GM23338 (cell line): Measurements from ENCODE around the gene TIMM9. TPM values are rescaled to one million over a fixed set of nuclear protein-coding genes. Genes with fewer than 3 reads are reported as not detected.

Experiments used
- ATAC-seq: fragments of 200-7000 bp; cut with Tn5 transposase; 3 replicates; pipeline ENCODE4 v1.9.1; 2020
- DNase-seq: peaks from one replicate; pipeline ENCODE4 v3.0.0-alpha.2; 2015; ENCODE audit warnings: low spot score
- H2AFZ ChIP-seq: fragments of 200-600 bp; sonication (generic); 2 replicates; pipeline ENCODE4 v1.8.0; 2016; ENCODE audit warnings: antibody characterized with exemption, mild to moderate bottlenecking, moderate library complexity
- H3F3A ChIP-seq: fragments of 200-600 bp; sonication (generic); replicated peaks from 2 replicates; pipeline ENCODE4 v1.8.0; 2017; ENCODE audit warnings: antibody characterized with exemption, mixed run types, low read depth
- H3K27ac ChIP-seq: fragments of 200-600 bp; sonication (generic); 2 replicates; pipeline ENCODE4 v1.6.1; 2016; ENCODE audit warnings: low read depth
- H3K27me3 ChIP-seq: fragments of 200-600 bp; sonication (generic); 2 replicates; pipeline ENCODE4 v1.8.0; 2016; ENCODE audit warnings: mild to moderate bottlenecking, mixed run types, moderate library complexity; ENCODE audit not compliant: insufficient read depth
- H3K36me3 ChIP-seq: fragments of 200-600 bp; sonication (generic); 2 replicates; pipeline ENCODE4 v1.8.0; 2016; ENCODE audit warnings: mild to moderate bottlenecking; ENCODE audit not compliant: insufficient read depth
- H3K4me1 ChIP-seq: fragments of 200-600 bp; sonication (generic); 2 replicates; pipeline ENCODE4 v1.8.0; 2016; ENCODE audit warnings: mild to moderate bottlenecking, moderate library complexity; ENCODE audit not compliant: insufficient read depth
- H3K4me2 ChIP-seq: fragments of 200-600 bp; sonication (generic); 2 replicates; pipeline ENCODE4 v1.7.1; 2017; ENCODE audit warnings: mixed run types
- H3K4me3 ChIP-seq: fragments of 200-600 bp; sonication (generic); 2 replicates; pipeline ENCODE4 v1.6.1; 2016; ENCODE audit warnings: mixed run types
- H3K79me2 ChIP-seq: fragments of 200-600 bp; sonication (generic); replicated peaks from 2 replicates; pipeline ENCODE4 v1.8.0; 2017; ENCODE audit warnings: mild to moderate bottlenecking; ENCODE audit not compliant: insufficient read depth
- H3K9me2 ChIP-seq: fragments of 200-600 bp; sonication (generic); 2 replicates; pipeline ENCODE4 v1.8.0; 2017; ENCODE audit not compliant: insufficient read depth
- H4K20me1 ChIP-seq: fragments of 200-600 bp; sonication (generic); replicated peaks from 2 replicates; pipeline ENCODE4 v1.8.0; 2017; ENCODE audit warnings: mild to moderate bottlenecking; ENCODE audit not compliant: insufficient read depth
- H3K27ac Mint-ChIP-seq: 2 replicates; pipeline ENCODE4 v1.8.0; 2020; ENCODE audit warnings: inconsistent platforms, mild to moderate bottlenecking, moderate library complexity, mixed read lengths
- H3K27me3 Mint-ChIP-seq: 3 replicates; pipeline ENCODE4 v1.8.0; 2022; ENCODE audit warnings: low read depth, mild to moderate bottlenecking, moderate library complexity, mixed read lengths, inconsistent platforms; ENCODE audit not compliant: insufficient read depth, poor library complexity
- H3K36me3 Mint-ChIP-seq: 3 replicates; pipeline ENCODE4 v1.8.0; 2021; ENCODE audit warnings: low read depth, mild to moderate bottlenecking, inconsistent platforms, moderate library complexity, mixed read lengths
- H3K4me1 Mint-ChIP-seq: 3 replicates; pipeline ENCODE4 v1.8.0; 2020; ENCODE audit warnings: mild to moderate bottlenecking, inconsistent platforms, mixed read lengths
- H3K4me3 Mint-ChIP-seq: 3 replicates; pipeline ENCODE4 v1.8.0; 2021; ENCODE audit warnings: moderate library complexity, mild to moderate bottlenecking, inconsistent platforms, mixed read lengths
- H3K9me3 Mint-ChIP-seq: 3 replicates; pipeline ENCODE4 v1.8.0; 2020; ENCODE audit warnings: moderate library complexity, mild to moderate bottlenecking, inconsistent platforms, mixed read lengths
- CREB1 ChIP-seq: fragments of 250-450 bp; sonication (Bioruptor Pico); IDR thresholded peaks from 2 replicates; pipeline ENCODE4 v1.5.0; 2020; ENCODE audit warnings: low read depth, mild to moderate bottlenecking, moderate library complexity
- CTCF ChIP-seq, 2 experiments: fragments of 200-600 bp in 1 of 2; sonication (generic) in 1 of 2; conservative IDR thresholded peaks; 2 replicates each; pipeline versions ENCODE4 v1.5.1 to v1.6.1; 2016 to 2017; ENCODE audit warnings: antibody characterized with exemption in 2 of 2, low read depth in 2 of 2, mild to moderate bottlenecking in 2 of 2, moderate library complexity in 1 of 2
- ETS1 ChIP-seq: IDR thresholded peaks from 2 replicates; pipeline ENCODE4 v1.6.1; 2016; ENCODE audit warnings: antibody characterized with exemption
- EZH2 ChIP-seq: fragments of 200-600 bp; sonication (generic); IDR thresholded peaks from one replicate; pipeline ENCODE4 v1.8.0; 2017; ENCODE audit warnings: antibody characterized with exemption, mild to moderate bottlenecking, low read depth; ENCODE audit not compliant: unreplicated experiment
- EZH2phosphoT487 ChIP-seq: fragments of 200-600 bp; sonication (generic); IDR thresholded peaks from one replicate; pipeline ENCODE4 v1.8.1; 2018; ENCODE audit warnings: antibody characterized with exemption; ENCODE audit not compliant: unreplicated experiment
- JUNB ChIP-seq: IDR thresholded peaks from one replicate; pipeline ENCODE4 v1.6.1; 2016; ENCODE audit warnings: antibody characterized with exemption; ENCODE audit not compliant: unreplicated experiment
- NANOG ChIP-seq: IDR thresholded peaks from 2 replicates; pipeline ENCODE4 v1.6.1; 2016; ENCODE audit warnings: antibody characterized with exemption, borderline replicate concordance
- POLR2AphosphoS5 ChIP-seq: IDR thresholded peaks from 2 replicates; pipeline ENCODE4 v1.6.1; 2016; ENCODE audit warnings: antibody characterized with exemption, low read depth
- REST ChIP-seq: IDR thresholded peaks from one replicate; pipeline ENCODE4 v1.6.1; 2018; ENCODE audit warnings: antibody characterized with exemption; ENCODE audit not compliant: unreplicated experiment
- STAT1 ChIP-seq: IDR thresholded peaks from one replicate; pipeline ENCODE4 v1.6.1; 2016; ENCODE audit warnings: antibody characterized with exemption; ENCODE audit not compliant: unreplicated experiment
- ZNF114 ChIP-seq: fragments of 250-450 bp; sonication (Bioruptor Pico); IDR thresholded peaks from 2 replicates; pipeline ENCODE4 v1.5.0; 2020; ENCODE audit warnings: mild to moderate bottlenecking, moderate library complexity
- ZNF331 ChIP-seq: fragments of 250-450 bp; sonication (Bioruptor Pico); IDR thresholded peaks from 2 replicates; pipeline ENCODE4 v1.5.0; 2020; ENCODE audit warnings: low read depth, mild to moderate bottlenecking, moderate library complexity
- ZNF462 ChIP-seq: fragments of 250-450 bp; sonication (Bioruptor Pico); IDR thresholded peaks from 2 replicates; pipeline ENCODE4 v1.5.0; 2020; ENCODE audit warnings: mild to moderate bottlenecking, moderate library complexity
- polyA plus RNA-seq: library from polyadenylated mRNA; unstranded; fragments of >200 nt; fragmentation: Nextera tagmentation; extraction: Ambion mirVana; gene quantifications from 2 replicates; pipeline ENCODE4 v1.2.1, GENCODE V29; 2016
- total RNA-seq: library from RNA; depleted of rRNA; stranded (reverse); fragments of >200 nt; shearing (Covaris generic); gene quantifications from 2 replicates; pipeline ENCODE4 v1.2.3, GENCODE V29; 2014

TIMM9 gene
- total and polyA plus RNA-seq, 2 experiments from 2014 or later = 40.3 to 146 TPM

- DNase-seq (no peak), ATAC-seq (no peak)
- H3K36me3 ChIP-seq = no peaks in the 10 kb centered on the region
- no peaks in the 10 kb centered on the region for H3K79me2 ChIP-seq
- no peaks in the 10 kb centered on the region for H3K9me2 ChIP-seq
- Mint-ChIP-seq H3K27ac (no peak overlapping the region), H3K4me1 (no peaks in the 10 kb centered on the region), H3K36me3 (peaks cover 21% of the 10 kb centered on the region; the same call in 2 of the 3 replicates), H3K4me3 (no peak overlapping the region), H3K27me3 (peaks cover 5% of the 10 kb centered on the region), H3K9me3 (no peaks in the 10 kb centered on the region)
- H3F3A ChIP-seq = no peaks in the 10 kb centered on the region
- H4K20me1 ChIP-seq = no peaks in the 10 kb centered on the region
- H3K4me3 ChIP-seq = no peak overlapping the region
- H3K27me3 ChIP-seq = no peaks in the 10 kb centered on the region
- TF ChIP-seq REST (no peak), EZH2phosphoT487 (no peak), ZNF462 (no peak), JUNB (no peak), NANOG (no peak), POLR2AphosphoS5 (no peak), CTCF (conservative IDR thresholded peaks at IDR 0.05; ENCODE audit: low read depth in 2 of 2) (no peak), CREB1 (no peak), EZH2 (no peak), STAT1 (no peak), ZNF331 (CRISPR knock-in tag) (no peak), ETS1 (no peak), ZNF114 (no peak)
- no peak overlapping the region for H3K4me2 ChIP-seq
- no peak overlapping the region for H3K27ac ChIP-seq
- no peak overlapping the region for H2AFZ ChIP-seq
- no peaks in the 10 kb centered on the region for H3K4me1 ChIP-seq
Observed at GRCh38 chr14:58465421-58465820, 38.1 kb upstream of the TIMM9 start.
